ENCODE data around the gene RAPSN.

The RAPSN gene

DNA sequence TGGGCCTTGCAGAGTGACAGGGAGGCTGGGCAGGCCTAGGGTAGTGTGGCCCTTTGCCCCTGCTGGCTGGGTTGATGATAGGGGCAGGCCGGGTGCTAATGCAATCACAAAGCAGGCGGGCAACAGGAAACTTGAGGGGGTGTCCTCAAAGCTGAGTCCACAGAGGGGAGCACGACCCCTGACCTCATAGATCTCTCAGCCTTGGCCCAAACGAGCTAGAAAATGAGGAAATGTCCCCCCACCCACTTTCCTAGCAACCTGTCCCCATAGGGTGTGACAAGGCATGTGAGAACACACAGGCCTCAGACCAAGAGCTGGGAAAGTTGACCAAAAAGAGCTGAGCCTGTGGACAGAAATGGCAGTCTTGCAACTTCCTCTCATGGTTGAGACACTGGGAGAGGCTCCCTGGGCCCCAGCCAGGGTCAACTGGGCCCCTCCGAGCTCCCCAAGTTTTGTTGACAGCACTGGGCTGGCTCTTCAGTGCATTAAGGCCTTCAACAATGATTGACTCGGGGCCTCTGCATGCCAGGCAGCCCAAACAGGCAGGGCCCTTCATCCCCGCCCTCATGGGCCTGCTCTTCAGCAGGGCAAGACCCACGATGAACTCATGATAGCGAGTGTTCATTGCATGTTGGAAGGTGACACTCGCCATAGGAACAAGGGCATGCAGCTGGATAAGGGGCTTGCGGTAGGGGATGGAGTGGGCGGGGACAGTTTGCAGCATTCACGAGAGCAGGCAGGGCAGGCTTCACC lies 60.8 kb downstream of the RAPSN start:
- peak; percentile 23 for DNase-seq
